HG03460 (cell line): ENCODE results near the gene OGG1.

Experiments
- ATAC-seq: cut with Tn5 transposase; IDR thresholded peaks from one replicate; pipeline ENCODE4 v1.9.1; 2021; ENCODE audit not compliant: unreplicated experiment

OGG1 gene

GRCh38 chr3:9727041-9727595 is 22.6 kb upstream of the OGG1 start:
- ATAC-seq, result no peak

GRCh38 chr3:9727743-9728142 is 22.0 kb upstream of the OGG1 start:
- ATAC-seq, result no peak

GRCh38 chr3:9729419-9729818 is 20.3 kb upstream of the OGG1 start:
- ATAC-seq, result no peak

GRCh38 chr3:9730657-9731205 is 19.0 kb upstream of the OGG1 start:
- peak; percentile 41 for ATAC-seq

- peak; percentile 93 for ATAC-seq
These were observed 18.3 kb upstream of the OGG1 start, which contains the start of gene BRPF1 for GRCh38 chr3:9731206-9732079. Gene BRPF1 (plus strand): TSS chr3:9731735. CDS start chr3:9734141, 2,406 bp downstream.

GRCh38 chr3:9732080-9732739 is 17.5 kb upstream of the OGG1 start:
- ATAC-seq, result peak; percentile 13

GRCh38 chr3:9732740-9733115 is 17.0 kb upstream of the OGG1 start:
- ATAC-seq, result no peak

- no peak for ATAC-seq
These were observed 12.9 kb upstream of the OGG1 start for GRCh38 chr3:9736831-9737230.

- ATAC-seq, result no peak
These were observed 10.6 kb upstream of the OGG1 start for GRCh38 chr3:9739181-9739580.

GRCh38 chr3:9742560-9742959 is 7.2 kb upstream of the OGG1 start:
- ATAC-seq, result no peak

- no peak for ATAC-seq
These were observed 6.2 kb upstream of the OGG1 start for GRCh38 chr3:9743548-9743947.

GRCh38 chr3:9744162-9744561 is 5.6 kb upstream of the OGG1 start:
- ATAC-seq, result no peak

- no peak for ATAC-seq
These were observed 4.2 kb upstream of the OGG1 start for GRCh38 chr3:9745521-9745920.

- ATAC-seq, result no peak
These were observed 3.4 kb upstream of the OGG1 start for GRCh38 chr3:9746330-9746729.

GRCh38 chr3:9747267-9747666 is 2.5 kb upstream of the OGG1 start:
- no peak for ATAC-seq

GRCh38 chr3:9748031-9748430 is 1.7 kb upstream of the OGG1 start:
- no peak for ATAC-seq

GRCh38 chr3:9749296-9749644 is 482 bp upstream of the OGG1 start:
- ATAC-seq, result no peak

GRCh38 chr3:9750556-9751411 is 1.0 kb downstream of the OGG1 start:
- ATAC-seq, result no peak

GRCh38 chr3:9754678-9755077 is 4.9 kb downstream of the OGG1 start:
- ATAC-seq, result no peak

- ATAC-seq, result no peak
These were observed 7.7 kb downstream of the OGG1 start for GRCh38 chr3:9757427-9757826.
